ENCODE results near the gene SLC43A2.

DNA sequence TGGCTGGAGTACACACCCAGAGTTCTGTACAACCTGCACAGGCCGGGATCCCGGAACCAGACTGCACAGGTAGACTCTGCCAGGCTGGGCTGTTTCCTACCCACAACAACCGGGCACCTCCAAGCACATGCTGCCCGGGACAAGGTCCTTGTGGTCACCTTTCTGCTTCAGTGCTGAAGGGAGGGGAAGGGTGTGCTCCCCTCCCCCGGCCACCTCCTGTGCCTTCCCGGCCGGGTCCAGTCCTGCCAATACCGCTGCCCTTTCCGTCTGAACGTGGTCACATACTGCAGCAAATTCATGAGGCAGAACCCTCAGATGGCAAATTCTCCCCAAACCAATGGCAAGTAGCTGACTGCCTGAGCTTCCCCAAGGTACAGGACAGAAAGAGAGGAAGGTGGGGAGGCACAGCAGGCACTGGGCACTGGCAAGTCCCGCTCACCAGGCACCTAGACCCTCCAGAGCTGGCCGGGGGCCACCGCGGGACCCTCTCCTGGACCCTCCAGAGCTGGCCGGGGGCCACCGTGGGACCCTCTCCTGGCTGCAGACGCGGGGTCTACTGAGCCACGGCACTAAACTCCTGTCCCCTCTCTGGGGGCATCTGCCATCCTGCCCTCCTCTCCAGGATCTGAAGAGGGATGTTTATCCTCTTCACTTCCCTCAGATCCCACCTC, 22.8 kb downstream of the SLC43A2 start:
- no peak for TF ChIP-seq PPARA (CRISPR knock-in tag; IDR thresholded peaks at IDR 0.05; ENCODE audit: borderline replicate concordance)
- no peak for TF ChIP-seq SNAI2 (CRISPR knock-in tag; IDR thresholded peaks at IDR 0.05)
- TF ChIP-seq ZFP30 (CRISPR knock-in tag; IDR thresholded peaks at IDR 0.05), result no peak
- no peak for TF ChIP-seq GLIS3 (CRISPR knock-in tag; IDR thresholded peaks at IDR 0.05)
- TF ChIP-seq, protein P1, sequence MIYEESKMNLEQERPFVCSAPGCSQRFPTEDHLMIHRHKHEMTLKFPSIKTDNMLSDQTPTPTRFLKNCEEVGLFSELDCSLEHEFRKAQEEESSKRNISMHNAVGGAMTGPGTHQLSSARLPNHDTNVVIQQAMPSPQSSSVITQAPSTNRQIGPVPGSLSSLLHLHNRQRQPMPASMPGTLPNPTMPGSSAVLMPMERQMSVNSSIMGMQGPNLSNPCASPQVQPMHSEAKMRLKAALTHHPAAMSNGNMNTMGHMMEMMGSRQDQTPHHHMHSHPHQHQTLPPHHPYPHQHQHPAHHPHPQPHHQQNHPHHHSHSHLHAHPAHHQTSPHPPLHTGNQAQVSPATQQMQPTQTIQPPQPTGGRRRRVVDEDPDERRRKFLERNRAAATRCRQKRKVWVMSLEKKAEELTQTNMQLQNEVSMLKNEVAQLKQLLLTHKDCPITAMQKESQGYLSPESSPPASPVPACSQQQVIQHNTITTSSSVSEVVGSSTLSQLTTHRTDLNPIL (CRISPR knock-in tag; IDR thresholded peaks at IDR 0.05; ENCODE audit: low read depth), result no peak
- TF ChIP-seq, protein P2, sequence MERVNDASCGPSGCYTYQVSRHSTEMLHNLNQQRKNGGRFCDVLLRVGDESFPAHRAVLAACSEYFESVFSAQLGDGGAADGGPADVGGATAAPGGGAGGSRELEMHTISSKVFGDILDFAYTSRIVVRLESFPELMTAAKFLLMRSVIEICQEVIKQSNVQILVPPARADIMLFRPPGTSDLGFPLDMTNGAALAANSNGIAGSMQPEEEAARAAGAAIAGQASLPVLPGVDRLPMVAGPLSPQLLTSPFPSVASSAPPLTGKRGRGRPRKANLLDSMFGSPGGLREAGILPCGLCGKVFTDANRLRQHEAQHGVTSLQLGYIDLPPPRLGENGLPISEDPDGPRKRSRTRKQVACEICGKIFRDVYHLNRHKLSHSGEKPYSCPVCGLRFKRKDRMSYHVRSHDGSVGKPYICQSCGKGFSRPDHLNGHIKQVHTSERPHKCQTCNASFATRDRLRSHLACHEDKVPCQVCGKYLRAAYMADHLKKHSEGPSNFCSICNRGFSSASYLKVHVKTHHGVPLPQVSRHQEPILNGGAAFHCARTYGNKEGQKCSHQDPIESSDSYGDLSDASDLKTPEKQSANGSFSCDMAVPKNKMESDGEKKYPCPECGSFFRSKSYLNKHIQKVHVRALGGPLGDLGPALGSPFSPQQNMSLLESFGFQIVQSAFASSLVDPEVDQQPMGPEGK (CRISPR knock-in tag; IDR thresholded peaks at IDR 0.05; ENCODE audit: borderline replicate concordance), result no peak

Measured in SK-N-SH treated with all-trans-retinoic acid at 6 μM for 48 hours (cell line).